ENCODE measurements around the gene SLIT3.
"Not testable (repeated sequence)": the region's sequence is repeated elsewhere in the genome, so short reads cannot be mapped to it uniquely, and the experiment has no call there.

Gene SLIT3

DNA sequence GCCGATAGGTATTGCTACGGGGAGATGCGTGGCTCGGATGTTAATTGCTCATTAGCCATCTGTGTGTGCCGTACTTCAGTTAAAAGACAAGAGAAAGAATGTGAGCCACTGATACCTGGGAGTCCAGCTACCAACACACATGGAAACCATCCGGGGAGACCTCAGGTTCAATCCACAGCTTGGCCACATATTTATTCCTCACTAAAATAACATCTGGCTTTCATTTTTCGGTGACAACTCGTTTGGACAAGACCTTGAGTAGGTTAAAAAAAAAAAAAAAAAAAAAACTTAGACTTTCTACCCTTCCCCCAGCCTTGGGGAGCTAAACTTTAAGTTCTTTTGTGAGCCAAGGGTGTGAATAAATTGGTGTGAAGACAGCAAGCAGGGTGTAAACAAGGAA is 84.1 kb downstream of the SLIT3 start:
- DNase-seq, result no peak

DNA sequence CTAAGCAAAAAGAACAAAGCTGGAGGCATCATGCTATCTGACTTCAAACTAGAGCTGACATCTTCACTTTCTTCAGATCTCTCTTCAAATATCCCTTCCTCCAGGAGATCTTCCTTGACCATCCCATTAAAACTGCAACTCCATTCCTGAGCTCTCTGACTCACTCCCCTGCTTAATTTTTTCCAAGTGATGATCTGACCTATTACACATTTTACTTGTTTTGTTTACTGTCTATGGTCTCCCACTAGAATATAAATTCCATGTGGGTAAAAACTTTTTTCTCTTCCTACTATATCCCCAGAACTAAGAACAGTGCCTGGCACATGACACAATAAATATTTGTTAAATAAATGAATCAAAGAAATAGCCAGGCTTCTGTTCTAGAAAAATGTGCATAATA is 87.5 kb downstream of the SLIT3 start:
- DNase-seq, result no peak

DNA sequence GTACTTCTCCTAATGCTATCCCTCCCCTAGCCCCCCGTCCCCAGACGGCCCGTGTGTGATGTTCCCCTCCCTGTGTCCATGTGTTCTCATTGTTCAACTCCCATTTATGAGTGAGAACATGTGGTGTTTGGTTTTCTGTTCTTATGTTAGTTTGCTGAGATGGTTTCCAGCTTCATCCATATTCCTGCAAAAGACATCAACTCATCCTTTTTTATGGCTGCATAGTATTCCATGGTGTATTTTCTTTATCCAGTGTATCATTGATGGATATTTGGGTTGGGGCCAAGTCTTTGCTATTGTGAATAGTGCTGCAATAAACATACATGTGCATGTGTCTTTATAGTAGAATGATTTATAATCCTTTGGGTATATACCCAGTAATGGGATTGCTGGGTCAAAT is 89.2 kb downstream of the SLIT3 start:
- DNase-seq, result not testable (repeated sequence)

DNA sequence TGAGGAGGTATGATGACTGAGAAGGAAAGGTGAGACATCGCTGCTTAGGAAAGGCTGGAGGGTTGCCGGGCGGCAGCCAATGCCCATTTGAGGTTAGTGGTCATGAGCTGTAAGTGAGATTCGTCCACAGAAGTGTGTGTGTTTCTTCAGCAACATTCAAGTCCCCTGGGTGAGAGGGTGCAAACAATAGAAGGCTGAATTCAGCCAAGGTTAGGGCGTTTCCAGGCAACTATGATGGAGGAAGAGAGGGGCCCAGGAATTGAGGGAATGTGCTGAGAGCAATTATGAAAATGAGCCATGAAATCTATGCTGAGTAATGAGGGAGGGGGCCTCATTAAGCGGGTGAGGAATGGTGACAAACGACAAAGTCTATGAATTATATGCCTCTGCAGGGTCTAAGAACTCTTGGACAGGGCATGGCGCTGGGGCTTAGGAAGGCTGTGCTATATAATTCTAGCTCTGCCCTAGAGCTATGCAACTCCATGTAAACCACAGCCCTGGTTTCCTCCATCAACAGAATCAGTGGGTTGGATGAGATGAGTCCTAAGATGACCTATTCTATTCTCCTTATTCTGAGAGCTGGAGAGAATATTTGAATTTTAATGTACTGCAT is 96.0 kb downstream of the SLIT3 start:
- no peak for DNase-seq

DNA sequence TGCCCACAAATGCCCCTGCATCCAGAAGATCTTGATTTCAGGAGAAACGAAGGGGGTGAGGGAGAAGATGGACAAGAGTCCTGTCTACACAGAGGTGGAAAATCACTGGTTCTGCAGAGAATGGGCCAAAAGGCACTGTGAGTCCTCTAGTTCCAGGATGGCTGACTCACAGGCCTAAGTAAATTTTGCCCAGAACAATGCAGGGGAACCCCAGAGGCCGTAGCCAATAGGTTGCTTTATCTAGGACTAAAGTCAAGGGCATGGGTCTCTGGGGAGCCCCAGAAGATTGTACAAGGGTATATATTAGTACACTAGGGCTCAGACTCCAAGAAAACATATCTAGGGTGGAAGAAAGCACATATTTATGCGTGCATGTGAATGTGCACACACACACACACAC is 98.0 kb downstream of the SLIT3 start:
- no peak for DNase-seq

DNA sequence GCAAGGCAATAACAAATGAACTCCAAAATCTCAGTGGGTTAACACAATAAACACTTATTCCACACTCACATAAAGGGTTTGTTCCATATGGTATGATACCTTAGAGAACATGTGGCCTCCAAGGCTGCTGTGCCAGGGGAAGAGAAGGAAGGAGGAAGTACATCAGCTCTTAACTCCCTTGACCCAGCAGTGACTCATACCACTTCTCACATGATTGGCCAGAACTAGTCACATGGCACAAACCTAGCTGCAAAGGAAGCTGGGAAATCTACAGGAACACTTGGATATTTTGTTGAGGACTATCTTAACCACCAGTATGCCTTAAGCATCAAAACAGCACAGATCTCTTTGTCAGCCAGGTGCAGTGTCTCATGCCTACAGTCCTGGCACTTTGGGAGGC is 99.3 kb downstream of the SLIT3 start:
- no peak for DNase-seq

DNA sequence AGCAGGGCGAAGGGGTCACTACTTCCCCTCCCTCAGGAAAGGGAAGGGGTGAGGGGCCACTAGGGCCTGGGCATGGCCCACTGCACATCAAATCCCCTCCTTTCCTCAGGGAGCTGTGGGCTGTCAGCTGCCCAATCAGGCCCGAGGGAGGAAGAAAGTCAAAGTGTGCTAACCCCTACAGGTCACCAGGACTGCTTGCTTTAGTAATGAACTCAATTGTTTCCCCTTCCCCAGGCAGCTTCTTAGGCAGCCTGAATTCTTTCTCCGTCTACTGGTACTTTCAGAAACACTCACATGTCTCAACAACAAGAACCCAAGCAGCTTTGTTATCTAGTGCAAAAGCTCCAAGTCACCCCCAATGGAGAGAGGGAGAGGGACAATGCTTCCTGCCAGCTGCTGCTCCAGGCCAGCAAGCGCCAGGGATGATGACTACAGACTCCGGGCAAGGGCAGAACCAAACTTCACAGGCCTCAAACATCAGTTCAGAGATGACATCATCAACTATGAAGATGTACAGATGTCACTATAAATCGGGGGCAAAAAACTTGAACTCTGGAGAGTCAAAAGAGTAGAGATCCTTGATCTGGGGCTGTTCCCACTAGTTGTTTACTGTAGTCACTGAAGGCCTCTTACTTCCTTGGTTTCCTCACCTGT is 100.7 kb downstream of the SLIT3 start:
- DNase-seq, result no peak

DNA sequence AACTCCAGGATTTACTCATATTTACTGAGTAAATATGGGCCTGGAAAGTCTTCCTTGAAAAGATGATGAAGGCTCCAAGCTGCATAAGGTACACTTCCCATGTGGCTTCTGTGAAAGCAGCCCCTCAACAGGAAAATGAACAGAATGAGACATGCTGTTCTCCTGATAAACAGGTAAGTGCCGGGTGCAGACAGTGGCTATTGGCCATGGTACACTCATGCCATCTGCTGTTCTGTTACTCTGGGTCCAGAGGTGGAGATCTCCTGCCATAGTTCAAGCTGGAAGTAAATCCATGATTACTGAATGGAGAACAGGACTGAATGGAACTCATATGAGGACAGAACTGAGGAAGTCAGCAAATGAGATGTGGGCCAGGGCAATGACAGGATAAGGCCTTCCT is 103.6 kb downstream of the SLIT3 start:
- DNase-seq, result no peak

DNA sequence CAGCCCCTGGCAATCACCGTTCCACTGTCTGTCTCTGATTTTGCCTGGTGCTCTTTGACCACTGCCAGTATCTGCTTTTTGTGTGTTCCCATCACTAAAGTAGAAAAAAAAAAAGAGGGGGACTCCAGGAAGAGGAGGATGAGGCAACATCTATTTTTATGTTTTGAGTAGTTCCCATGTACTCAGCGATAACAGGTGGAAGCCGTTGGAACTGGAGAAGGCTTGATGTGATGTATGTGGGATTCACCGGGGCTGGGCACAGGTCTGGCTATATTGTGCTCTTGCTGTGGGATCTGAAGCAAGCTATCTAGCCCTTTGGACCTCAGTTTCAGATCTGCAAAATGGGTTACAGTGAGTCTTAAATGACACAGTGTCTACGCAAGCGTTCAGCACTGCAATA is 104.9 kb downstream of the SLIT3 start:
- DNase-seq, result no peak

DNA sequence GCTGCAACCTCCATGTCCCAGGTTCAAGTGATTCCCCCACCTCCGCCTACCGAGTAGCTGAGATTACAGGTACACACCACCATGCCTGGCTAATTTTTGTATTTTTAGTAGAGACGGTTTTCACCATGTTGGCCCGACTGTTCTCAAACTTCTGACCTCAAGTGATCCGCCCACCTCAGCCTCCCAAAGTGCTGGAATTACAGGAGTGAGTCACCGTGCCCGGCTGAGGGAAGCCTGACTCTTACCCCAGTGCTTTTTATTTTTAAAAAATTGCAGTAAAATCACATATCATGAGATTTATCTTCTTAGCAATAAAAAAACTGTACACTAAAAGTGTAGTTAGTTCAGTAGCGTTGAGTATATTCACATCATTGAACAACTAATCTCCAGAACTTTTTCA is 105.3 kb downstream of the SLIT3 start:
- DNase-seq, result no peak

DNA sequence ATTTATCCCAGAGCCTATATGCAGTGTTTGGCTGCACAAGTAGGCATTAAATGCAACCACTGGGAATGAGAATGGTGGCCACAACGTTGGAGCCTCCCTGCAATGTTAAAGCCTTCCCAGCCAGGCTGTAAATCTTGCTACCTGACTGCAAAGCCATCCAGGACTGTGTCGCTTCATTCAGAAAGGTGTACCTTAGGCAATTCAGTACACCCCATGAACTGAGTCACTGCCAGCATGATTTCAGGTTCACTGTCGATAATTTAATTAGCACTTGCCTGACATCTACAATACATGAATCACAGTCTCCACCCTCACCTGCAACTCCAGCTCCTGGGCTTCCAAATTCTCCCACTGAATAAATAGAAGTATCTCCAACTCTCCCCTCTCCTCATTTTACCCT is 108.4 kb downstream of the SLIT3 start:
- no peak for DNase-seq

DNA sequence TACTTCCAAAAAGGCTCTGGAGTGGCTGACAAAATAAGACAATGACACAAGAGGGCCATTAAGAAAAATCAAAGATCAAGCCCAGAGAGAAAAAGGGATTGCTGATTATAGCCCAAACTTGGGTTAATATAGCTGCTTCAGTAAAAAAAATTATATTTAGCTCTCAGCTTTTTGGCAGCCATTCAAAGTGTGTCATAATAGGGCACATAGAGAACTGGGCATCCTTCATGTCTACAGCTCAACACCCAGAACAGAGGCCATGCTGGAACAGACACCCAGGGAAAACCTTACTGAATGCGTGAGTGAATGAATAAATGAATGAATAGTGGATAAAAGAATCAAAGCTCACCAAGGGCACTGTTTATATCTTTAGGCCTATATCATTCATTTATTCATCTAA is 110.1 kb downstream of the SLIT3 start:
- DNase-seq, result no peak

DNA sequence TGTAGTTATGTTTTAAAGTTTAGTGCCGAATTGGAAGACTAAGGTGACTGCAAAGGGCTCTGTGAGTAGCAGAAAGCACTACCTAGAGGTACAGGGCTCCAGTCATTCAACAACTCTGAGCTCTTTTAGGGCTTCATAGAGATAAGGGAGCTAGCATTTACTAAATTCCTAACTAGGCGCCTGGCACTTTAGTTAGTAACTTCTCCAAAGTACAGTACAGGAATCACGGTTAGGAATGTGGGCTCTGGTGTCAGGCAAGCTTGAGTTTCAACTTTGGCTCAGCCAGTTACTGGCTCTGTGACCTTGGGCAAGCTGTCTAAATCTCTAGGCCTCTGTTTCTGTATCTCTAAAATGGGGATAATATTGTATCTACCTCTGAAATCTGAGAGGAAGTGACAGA is 115.3 kb downstream of the SLIT3 start:
- DNase-seq, result no peak

DNA sequence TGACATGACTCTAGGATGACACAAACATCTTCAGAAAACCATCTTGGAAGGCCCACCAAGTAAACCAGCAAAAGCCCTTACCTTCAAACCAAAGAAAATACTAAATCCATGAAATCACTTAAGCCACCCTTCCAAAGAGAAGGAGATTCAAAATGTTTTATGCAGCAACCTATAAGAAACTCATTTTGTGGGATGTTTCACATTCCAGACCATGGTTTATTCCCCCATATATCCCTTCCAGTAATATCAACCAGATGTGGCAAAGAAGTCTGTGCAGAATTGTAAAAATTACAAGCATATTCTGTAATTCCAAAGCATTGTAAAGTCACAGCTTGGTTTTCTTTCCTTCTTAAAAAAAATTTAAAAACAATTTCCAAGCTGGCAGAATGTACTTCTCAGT is 117.4 kb downstream of the SLIT3 start:
- DNase-seq, result no peak

DNA sequence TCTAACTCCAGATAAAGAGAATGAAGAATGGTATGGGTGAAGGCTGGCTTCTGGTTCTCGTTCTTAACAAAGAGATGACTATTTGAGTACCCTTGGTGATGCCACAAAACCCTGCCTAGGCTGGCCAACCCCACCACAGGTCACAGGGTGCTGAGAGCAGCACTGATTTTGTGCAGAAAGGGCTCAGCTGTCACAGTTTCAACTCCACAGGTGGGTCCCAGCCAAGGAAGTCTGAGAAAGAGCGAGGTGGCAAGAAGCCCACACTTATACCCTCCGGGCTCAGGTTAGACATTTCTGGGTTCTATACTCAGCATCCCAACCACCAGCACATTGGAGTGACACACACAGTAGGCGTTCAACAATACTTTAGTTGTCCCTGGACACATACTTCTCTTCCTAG is 118.1 kb downstream of the SLIT3 start:
- no peak for DNase-seq

DNA sequence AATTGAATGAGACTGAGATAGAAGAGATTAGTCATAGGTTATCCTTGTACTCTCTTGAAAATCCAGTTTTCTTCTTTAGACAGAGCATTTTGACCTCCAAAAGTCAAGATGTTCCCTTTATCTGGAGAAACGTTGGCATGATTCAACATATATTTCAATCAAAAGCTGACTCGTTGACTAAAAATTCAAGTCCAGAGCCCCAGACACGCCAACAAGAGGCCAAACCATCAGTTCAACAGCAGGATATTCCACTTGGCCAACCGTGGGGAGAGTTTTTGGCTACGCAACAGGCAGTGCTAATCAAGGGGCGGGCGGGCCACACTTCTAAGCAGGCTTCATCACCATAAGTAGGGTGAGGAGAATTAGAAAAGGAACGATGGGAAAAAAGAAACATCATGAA is 119.1 kb downstream of the SLIT3 start:
- no peak for DNase-seq

DNA sequence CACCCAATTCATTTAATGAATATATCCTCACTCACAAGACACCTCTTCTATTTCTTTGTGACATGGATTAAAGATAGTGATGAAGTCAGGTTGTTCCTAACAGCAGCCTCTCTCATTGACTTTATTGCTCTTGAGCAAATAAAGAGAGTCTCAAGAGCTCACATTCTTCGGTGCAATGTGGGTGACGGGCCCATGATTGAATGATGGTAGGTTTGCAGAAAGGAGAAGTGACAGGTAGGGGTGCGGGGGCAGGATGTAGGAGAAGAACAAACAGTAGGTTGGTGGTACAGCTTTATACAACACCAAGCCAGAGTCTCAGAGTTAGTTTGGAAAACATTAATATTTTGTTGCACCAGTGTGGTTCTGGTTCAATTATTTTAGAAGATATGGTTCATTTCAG is 122.2 kb downstream of the SLIT3 start:
- no peak for DNase-seq

DNA sequence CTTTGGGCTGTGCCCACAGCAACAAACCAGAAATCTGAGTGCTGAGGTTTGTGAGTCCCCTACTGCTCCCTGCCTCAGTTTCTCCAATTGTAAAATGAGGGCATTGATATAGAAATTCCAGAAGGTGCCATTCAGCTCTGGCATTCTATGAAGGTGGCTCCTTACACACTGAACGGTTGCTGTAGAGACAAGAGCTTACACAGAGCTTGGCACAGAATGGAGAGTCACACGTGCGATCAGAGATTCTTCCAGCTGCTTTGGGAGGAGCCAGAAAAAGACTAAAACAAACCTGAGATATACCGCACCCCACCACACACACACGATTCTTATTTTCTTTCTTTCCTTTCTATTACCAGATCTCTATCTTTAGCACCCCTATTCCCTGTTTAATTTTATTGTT is 122.7 kb downstream of the SLIT3 start:
- DNase-seq, result no peak

DNA sequence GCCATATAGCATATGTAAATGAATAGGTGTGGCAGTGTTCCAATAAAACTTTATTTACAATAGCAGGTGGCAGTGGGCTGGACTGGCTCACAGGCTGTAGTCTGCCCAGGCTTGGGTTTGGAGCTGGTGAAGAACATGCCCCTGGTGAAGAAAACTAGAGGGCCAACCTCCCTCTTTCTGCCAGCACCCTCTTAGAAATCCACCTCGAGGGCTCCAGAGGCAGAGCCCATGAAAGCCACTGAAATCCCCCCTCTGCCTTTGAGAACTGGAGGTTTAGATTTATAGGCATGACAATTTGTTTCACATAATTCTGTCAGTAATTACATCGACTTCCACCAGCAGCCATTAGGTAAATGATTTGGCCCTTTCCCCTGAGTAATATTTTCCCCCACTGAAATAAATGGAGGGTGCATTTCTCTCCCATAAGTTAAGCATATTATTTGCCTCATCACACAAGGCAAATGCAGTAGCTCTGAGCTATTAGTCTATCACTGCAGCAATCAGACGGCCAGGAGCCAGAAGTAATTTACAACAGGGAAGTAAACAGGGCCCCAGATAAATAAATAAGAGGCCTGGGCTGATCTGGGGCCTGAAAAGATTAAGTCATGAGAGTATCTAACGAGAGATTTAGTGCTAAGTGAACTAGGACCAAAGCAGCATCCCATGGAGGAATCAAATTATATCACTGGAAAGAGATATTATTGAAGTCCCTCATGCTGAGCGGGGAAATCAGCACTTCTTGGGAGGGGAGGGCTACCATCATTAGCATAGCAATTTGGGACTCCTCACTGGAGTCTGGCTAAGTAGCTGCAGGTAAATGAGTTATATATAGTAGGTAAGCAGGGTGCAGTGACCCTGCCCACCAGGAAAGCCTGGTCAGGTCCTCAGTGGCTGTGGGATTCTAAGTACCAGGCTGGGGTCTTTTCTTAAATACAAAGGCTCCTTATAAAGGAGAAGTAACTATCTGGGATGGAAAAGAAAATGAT is 123.9 kb downstream of the SLIT3 start:
- no peak for DNase-seq

DNA sequence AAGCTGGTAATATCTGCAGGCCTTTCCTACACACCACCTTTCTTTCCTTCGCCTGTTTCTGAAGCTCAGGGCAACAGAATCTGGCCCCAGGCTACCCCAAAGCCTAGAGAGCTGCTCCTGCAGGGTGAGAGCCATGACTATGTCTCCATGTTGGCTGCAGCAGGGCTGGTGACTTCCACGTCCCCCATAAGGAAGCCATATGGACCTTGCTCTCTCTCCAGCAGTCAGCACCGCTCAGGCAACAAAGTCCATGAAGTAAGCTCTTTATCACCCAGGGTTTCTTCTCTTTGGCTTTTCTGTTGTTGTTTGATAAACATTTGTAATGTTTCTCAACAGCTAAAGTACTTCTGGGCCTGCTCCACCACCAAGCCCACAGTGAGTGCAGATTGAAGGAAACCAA is 125.2 kb downstream of the SLIT3 start:
- DNase-seq, result no peak

DNA sequence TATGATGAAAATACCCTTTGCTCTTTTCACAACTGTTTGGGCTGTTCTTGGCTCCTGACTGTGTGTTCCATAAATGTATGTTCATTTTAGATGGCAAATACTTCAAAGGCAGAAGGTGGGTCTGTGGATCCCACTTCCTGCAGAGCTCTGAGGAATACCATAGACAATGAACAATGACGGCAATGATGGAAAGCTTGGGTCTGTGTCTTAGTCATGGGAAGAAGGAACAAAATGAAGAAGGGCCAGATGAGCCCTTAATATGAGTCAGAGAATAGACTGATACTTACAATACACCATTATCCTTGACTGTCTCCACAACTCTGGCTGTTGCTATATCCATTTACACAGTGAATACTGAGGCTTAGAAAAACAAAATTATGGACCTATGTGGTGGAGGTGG is 126.0 kb downstream of the SLIT3 start:
- no peak for DNase-seq

DNA sequence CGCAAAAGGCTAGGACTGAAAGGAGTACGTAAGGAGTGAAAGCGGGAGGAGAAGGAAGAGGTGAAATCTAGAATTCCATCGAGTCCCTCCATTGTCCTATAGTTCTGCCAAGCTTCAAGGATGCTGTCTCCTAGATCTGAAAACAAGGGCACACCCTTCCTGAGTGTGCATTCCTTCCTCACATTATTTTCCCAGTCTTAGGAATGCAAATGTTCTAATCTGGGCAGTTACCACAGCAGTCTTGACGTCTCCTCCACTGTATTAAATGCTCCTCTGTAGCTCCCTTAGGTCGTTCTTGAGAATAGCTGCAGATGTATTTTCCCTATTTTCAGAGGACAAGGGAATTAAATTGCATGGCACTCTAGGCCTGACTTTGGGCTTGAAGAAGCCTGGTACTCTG is 127.6 kb downstream of the SLIT3 start:
- no peak for DNase-seq

DNA sequence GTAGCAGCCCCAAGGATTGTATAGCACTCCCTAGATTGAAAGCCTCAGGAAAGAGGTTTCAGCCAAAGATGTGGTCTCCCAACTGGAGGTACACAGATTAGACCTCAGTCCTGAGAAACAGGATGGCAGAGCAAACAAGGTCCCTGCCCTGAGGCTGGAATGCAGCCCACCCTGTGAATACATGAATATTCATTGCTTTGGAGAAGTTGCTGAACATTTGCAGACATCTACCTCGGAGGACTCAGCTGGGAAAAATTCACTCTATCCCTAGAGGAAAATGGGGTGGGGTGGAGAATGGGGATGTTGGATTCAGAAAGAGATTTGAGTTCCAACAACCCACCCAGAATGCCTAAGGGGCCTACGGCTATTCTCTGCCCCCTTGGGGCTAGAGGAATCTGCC is 129.4 kb downstream of the SLIT3 start:
- DNase-seq, result no peak

DNA sequence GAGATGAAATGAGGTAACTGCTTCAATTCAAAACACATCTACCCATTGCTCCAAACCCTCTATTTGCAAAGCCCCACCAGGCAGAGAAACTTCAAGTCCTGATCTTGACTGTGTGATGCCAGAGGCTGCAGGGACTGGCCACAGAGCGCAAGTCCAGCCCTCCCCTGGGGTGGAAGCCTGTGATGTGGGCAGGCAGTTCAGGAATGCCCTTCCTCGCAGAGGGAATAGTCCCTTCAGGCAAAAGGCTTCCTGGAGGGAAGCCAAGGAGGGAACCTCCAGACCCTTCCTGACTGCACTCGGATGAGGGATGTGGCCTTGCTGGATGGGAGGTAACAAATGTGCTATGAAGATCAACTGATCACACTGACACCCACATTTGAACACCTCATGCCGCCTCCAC is 131.2 kb downstream of the SLIT3 start:
- no peak for DNase-seq

Data from RPMI8226 (cell line).